Upper lobe of right lung (tissue), 1 donor: ENCODE results near the gene ZMYND10. TPM values are rescaled to one million over a fixed set of nuclear protein-coding genes. Genes with fewer than 3 reads are reported as not detected.

Experiments
- ATAC-seq: fragments of 200-7000 bp; cut with Tn5 transposase; one replicate; pipeline ENCODE4 v1.9.1; 2020; ENCODE audit warnings: mild to moderate bottlenecking, moderate library complexity
- DNase-seq: peaks from one replicate; pipeline ENCODE4 v3.0.0-alpha.2; 2020
- H3K27ac ChIP-seq: fragments of 200-600 bp; one replicate; pipeline ENCODE4 v1.8.0; 2022
- H3K27me3 ChIP-seq: fragments of 200-600 bp; one replicate; pipeline ENCODE4 v1.8.0; 2022; ENCODE audit warnings: mild to moderate bottlenecking
- H3K36me3 ChIP-seq: fragments of 200-600 bp; one replicate; pipeline ENCODE4 v1.8.0; 2022
- H3K4me1 ChIP-seq: fragments of 200-600 bp; one replicate; pipeline ENCODE4 v1.8.0; 2022
- H3K4me3 ChIP-seq: fragments of 200-600 bp; one replicate; pipeline ENCODE4 v1.8.0; 2022; ENCODE audit warnings: mild to moderate bottlenecking
- H3K9me3 ChIP-seq: fragments of 200-600 bp; one replicate; pipeline ENCODE4 v1.8.0; 2022
- intact Hi-C: fragments of 100-400 bp; cut with DNase I; formaldehyde crosslinking; loops from one replicate; pipeline ENCODE4 v1.11.0; 2022
- total RNA-seq: library from RNA; stranded (reverse); fragmentation: NEBNext Ultra II Directional; extraction: Animal tissue kit (Norgen Biotek cat#: 25700); gene quantifications from one replicate; pipeline ENCODE4 v1.2.1, GENCODE V29; 2021
- TF ChIP-seq, protein P1 (sequence below): fragments of 200-600 bp; IDR thresholded peaks from one replicate; pipeline ENCODE4 v1.8.0; 2022; ENCODE audit warnings: antibody characterized with exemption
- donor health status: DM: no; HTN: yes; CAD: no; lungs with severe emphysema.

ZMYND10 gene
- total RNA-seq, 1 donor from 2014 or later, result 2.8 TPM

DNA sequence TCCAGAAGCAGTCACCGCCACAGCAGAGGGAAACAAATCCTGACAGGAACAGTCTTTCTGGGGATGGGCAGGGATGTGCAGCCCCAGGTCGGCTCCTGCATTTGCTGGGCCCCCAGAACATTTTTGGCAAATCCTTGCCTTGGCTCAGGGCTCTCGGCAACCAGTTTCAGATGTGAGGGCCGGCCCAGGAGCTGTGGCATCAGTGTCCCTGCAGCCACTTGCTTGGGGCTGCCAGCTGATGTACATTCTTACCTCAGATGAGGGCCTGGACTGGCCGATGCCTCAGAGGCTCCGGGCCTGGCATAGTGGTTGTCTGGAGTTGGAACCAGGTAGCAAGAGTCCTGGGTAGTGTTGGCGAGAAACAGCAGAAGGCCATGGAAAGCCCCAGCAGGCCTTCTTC is 9.3 kb upstream of the ZMYND10 start:
- Histone ChIP-seq H3K27me3 (no peaks in the 10 kb centered on the region), H3K9me3 (no peaks in the 10 kb centered on the region), H3K36me3 (peaks cover 36% of the 10 kb centered on the region), H3K4me3 (no peak overlapping the region), H3K27ac (no peak overlapping the region), H3K4me1 (peaks cover 47% of the 10 kb centered on the region)
- TF ChIP-seq, protein P1, sequence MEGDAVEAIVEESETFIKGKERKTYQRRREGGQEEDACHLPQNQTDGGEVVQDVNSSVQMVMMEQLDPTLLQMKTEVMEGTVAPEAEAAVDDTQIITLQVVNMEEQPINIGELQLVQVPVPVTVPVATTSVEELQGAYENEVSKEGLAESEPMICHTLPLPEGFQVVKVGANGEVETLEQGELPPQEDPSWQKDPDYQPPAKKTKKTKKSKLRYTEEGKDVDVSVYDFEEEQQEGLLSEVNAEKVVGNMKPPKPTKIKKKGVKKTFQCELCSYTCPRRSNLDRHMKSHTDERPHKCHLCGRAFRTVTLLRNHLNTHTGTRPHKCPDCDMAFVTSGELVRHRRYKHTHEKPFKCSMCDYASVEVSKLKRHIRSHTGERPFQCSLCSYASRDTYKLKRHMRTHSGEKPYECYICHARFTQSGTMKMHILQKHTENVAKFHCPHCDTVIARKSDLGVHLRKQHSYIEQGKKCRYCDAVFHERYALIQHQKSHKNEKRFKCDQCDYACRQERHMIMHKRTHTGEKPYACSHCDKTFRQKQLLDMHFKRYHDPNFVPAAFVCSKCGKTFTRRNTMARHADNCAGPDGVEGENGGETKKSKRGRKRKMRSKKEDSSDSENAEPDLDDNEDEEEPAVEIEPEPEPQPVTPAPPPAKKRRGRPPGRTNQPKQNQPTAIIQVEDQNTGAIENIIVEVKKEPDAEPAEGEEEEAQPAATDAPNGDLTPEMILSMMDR, result no peak
- ATAC-seq (no peak), DNase-seq (no peak)
- intact Hi-C loops, result no loop called here

DNA sequence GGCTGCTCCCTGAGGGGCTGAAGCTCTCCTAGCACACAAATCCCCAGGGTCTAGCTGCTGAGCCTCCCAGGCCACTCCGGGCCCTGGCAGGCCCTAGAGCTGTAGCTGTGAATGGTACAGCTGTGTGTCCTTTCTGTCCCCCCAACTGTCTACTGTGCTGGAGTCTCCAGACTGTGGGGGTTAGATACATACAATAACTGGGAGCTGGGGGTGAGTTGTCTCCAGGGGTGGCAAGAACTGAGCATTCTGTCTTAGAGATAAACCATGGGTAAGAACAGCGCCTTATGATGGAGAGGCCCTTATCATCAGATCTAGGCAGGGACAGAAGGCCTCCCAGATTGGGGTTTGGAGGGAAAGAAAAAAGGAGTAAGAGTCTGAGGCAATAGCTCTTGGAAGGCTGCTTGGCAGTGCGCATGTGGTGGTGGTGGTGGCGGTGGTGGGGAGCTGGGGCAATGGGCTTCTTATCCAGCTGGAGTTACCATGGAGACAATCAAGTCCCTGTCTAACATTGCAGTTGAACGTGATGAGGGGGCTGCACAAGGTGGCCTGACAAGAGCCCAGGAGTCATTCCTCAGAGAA is 8.7 kb upstream of the ZMYND10 start:
- TF ChIP-seq, protein P1, result no peak
- Histone ChIP-seq H3K4me3 (no peak overlapping the region), H3K9me3 (no peaks in the 10 kb centered on the region), H3K27ac (no peak overlapping the region), H3K4me1 (peaks cover 53% of the 10 kb centered on the region), H3K27me3 (no peaks in the 10 kb centered on the region), H3K36me3 (peaks cover 36% of the 10 kb centered on the region)
- intact Hi-C loops, result no loop called here
- DNase-seq, result no peak
- no peak for ATAC-seq

DNA sequence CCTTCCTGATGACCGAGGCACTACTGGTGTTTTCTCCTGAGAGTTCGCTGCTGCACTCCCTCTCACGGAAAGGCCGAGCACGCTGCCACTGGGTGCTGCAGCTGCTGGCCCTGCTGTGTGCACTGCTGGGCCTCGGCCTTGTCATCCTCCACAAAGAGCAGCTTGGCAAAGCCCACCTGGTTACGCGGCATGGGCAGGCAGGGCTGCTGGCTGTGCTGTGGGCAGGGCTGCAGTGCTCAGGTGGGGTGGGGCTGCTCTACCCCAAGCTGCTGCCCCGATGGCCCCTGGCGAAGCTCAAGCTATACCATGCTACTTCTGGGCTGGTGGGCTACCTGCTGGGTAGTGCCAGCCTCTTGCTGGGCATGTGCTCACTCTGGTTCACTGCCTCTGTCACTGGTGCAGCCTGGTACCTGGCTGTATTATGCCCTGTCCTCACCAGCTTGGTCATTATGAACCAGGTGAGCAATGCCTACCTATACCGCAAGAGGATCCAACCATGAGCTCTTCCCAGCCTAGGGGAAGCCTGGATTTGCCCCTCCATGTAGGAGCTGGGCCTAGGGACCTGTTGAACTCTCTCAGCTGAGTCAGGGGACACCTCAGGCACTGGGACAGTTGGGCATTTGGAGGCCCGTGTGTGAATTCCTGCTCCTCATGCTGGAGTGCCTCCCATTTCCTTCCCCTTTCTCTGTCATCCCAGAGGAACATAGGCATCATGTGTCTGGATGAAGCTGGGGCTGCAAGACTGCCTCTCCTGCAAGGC is 7.9 kb upstream of the ZMYND10 start:
- no peak overlapping the region for H3K27ac ChIP-seq

DNA sequence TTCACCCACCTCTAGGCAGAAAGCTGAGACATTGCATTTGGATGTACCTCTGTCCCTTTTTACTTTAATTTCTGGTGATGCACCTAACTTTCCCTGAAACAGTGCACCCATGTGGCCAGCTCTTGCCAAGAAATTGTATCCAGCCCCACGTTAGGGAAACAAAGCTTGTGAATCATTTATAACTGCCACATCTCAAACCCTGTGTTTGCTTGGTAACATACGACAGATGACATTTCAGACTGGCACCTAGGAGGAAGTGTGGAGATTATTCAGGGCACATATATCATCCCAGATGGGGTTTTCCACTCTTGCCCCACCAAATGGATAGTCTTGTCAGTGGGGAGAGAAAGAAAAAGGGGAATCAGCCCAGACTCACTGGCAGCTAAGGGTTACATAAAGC is 7.2 kb upstream of the ZMYND10 start:
- ATAC-seq, result no peak
- Histone ChIP-seq H3K9me3 (no peaks in the 10 kb centered on the region), H3K4me1 (peaks cover 48% of the 10 kb centered on the region), H3K27me3 (no peaks in the 10 kb centered on the region), H3K36me3 (peaks cover 51% of the 10 kb centered on the region), H3K4me3 (no peak overlapping the region), H3K27ac (no peak overlapping the region)
- TF ChIP-seq, protein P1, result peak; percentile 5
- DNase-seq, result no peak
- intact Hi-C loops, result no loop called here

More for the DNA sequence above, 7.9 kb upstream of the ZMYND10 start:
- no peaks in the 10 kb centered on the region for H3K9me3 ChIP-seq
- no peak overlapping the region for H3K4me3 ChIP-seq
- peaks cover 45% of the 10 kb centered on the region for H3K36me3 ChIP-seq
- peaks cover 54% of the 10 kb centered on the region for H3K4me1 ChIP-seq
- H3K27me3 ChIP-seq, result no peaks in the 10 kb centered on the region
- TF ChIP-seq, protein P1, result no peak
- DNase-seq (no peak), ATAC-seq (no peak)
- intact Hi-C loops, result no loop called here

DNA sequence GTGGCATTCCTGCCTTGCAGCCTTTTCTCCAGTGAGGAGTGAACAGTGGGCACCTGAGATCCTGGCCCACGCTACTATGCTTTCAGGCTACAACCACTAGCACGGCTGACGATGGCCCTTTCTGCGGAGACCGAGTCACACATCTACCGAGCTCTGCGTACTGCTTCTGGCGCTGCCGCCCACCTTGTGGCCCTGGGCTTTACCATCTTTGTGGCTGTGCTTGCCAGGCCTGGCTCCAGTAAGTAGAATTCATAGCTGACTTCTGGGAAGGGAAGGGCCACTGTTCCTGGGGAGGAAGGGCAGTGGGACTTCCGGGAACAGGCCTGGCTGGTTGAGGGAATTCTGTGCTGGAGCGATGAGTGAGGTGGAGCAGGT is 5.8 kb upstream of the ZMYND10 start:
- H3K4me1 ChIP-seq, result peaks cover 33% of the 10 kb centered on the region
- TF ChIP-seq, protein P1, result no peak
- intact Hi-C loops, result no loop called here
- ATAC-seq (no peak), DNase-seq (no peak)
- peak overlapping the region; percentile 92 for H3K27ac ChIP-seq
- H3K4me3 ChIP-seq, result peak overlapping the region; percentile 73
- H3K36me3 ChIP-seq, result peaks cover 55% of the 10 kb centered on the region
- no peaks in the 10 kb centered on the region for H3K9me3 ChIP-seq
- H3K27me3 ChIP-seq, result no peaks in the 10 kb centered on the region
